ENCODE measurements around the gene MALSU1.
"Not testable (repeated sequence)": the region's sequence is repeated elsewhere in the genome, so short reads cannot be mapped to it uniquely, and the experiment has no call there.

Gene MALSU1

DNA sequence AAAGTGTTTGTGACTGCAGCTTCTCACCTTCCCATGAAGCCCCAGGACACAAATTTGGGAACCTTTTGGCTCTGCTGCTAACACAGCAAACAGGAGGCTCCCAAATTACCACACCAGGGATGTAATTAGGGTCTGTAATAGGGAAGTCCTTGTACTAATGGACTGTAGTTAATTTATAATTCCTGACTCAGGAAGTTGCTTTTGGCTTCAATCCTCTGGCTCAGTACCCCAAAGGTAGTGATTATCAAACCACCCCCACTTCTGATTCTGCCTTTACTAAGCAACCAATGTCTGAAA, 3.8 kb upstream of the MALSU1 start:
- no peak for TF ChIP-seq ZNF274 (IDR thresholded peaks at IDR 0.05; ENCODE audit: low read depth, low read length)
- H3K4me3 ChIP-seq (ENCODE audit: low read length): no peak overlapping the region

DNA sequence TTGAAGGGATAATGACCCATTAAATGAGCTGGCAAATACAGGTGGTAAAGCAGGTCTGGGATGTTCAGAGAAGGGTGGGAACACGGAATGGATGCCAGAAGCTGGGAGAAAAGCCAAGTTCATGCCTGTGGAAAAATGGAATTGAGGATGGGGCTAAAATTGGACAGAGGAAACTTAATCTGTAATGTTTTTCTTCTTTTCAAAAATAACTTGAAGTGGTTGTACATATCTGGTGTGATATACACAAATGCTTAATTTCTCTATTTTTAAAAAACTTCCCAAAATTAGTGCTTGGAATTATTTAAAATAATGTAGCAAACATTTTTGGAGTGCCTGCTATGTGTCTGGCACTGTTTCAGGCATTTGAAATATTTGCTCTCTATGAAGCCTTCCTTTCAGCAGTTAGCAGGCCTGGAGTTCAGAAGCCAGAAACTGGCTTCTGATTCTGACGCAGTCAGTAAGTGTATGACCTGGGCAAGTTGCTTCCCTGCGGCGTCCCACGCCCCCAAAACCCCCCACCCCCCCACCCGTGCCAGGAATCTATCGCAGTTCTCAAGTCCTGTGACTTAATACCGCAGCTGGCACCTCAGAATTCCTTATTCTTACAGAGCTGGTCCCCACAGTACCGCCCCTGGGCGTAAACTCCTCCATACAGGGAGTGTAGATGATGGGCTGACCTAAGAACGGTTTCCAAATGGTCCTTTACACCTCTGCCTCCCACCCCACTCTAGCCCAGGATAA, 828 bp upstream of the MALSU1 start:
- no peak for TF ChIP-seq ZNF274 (IDR thresholded peaks at IDR 0.05; ENCODE audit: low read depth, low read length)
- H3K4me3 ChIP-seq (ENCODE audit: low read length): no peak overlapping the region; the same call in 1 of the 2 replicates

DNA sequence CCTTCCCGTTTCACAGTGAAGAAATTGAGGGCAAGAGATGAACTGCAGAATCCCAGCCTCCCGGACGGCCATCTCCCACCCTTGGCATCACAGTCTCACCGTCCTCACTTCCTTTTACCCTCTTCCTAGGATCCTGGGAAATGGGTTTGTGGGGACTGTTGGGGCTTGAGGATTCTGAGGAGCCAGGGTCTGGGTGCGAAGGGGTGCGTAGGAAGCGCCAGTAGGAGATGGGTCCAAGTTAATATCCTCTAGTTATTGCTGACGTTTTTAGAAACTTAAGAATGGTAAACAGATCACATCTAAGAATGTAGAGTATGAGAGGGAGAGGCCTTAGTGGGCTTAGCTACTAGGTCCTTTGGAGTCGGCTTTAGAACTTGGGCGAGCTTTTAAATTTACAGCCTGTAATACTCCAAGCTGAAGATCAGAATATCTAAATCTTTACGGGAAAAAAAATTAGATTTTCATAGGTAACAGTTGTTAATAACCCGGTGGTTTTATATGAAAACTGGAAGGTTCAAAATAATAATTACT, 696 bp downstream of the MALSU1 start:
- no peak for TF ChIP-seq ZNF274 (IDR thresholded peaks at IDR 0.05; ENCODE audit: low read depth, low read length)
- H3K4me3 ChIP-seq (ENCODE audit: low read length): peak overlapping the region; percentile 74

DNA sequence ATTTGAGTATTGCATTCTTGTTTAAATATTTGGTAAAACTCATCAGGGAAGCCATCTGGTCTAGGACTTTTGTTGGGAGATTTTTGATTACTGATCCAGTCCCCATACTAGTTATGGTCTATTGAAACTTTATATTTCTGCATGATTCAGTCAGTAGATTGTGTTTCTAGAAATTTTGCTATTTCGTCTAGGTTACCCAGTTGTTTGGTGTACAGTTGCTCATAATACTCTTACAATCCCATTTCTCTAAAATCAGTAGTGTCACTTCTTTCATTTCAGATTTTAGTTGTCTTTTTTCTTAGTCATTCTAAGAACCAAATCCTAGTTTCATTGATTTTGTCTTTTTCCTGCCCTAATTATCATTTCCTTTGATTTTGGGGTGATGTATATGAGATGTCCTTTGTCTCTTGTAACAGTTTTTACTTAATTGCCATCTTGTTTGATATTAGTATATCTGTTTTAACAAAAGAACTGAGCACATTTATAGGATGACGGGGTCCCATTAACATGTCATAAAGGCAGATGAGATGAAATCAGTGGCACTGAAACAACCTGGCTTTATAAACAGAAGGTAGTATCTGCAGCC, 7.9 kb downstream of the MALSU1 start:
- no peak overlapping the region for H3K4me3 ChIP-seq (ENCODE audit: low read length)
- no peak for TF ChIP-seq ZNF274 (IDR thresholded peaks at IDR 0.05; ENCODE audit: low read depth, low read length)

DNA sequence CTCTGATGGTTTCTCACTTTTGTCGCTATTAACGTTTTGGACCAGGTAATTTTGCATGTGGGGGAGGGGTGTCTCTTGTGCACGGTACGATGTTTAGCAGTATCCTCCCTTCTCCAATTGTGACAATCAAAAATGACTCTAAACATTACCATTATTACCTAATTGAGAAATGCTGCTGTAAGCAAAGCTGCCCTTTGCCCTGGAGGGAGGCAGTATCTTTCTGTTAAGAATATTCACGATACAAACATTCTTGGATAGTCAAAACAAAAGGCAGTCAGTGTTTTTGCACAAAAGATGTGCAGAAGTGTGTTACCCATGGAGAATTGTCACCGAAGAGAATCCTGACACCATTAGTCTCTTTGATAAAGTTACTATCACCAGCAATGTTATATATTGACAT, 9.6 kb downstream of the MALSU1 start:
- no peak for TF ChIP-seq ZNF274 (IDR thresholded peaks at IDR 0.05; ENCODE audit: low read depth, low read length)
- H3K4me3 ChIP-seq (ENCODE audit: low read length): no peak overlapping the region

DNA sequence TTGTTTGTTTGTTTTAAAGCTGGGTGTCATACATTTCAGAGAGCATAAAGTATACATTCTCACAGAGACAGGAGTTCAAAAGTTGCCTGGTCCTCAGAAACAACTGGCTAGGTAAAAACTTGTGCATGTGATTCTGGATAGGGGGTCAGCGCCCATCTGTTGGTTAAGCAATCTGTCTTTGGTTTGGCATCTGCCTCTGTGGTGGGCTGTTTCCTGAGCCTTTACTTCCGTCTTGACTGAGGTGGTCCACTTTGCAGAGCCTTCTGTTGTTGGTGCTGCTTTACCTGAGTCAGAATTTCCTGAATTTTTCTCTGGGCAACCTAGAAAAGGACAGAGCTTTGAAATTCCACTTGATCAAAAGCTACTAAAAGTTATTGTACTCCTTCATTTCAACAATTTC, 13.0 kb downstream of the MALSU1 start:
- H3K4me3 ChIP-seq (ENCODE audit: low read length): not testable (repeated sequence)

DNA sequence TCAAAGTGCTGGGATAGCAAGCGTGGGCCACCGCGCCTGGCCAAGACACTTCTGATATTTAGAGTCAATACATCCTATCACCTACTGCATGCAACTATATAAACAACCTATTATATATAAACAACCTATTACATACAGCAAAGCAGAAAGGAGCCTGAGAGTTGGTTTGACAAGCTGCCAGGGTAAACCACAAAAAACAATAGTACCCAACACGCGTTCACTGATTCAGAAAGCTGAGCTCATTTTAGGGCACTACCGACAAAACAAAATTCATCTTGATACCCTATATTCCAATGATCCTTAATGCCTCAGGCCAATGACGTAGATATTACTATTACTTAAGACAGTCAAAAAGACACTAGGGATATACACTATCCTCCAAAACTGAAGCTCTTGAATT, 16.2 kb downstream of the MALSU1 start:
- H3K4me3 ChIP-seq (ENCODE audit: low read length): no peak overlapping the region
- no peak for TF ChIP-seq ZNF274 (IDR thresholded peaks at IDR 0.05; ENCODE audit: low read depth, low read length)

DNA sequence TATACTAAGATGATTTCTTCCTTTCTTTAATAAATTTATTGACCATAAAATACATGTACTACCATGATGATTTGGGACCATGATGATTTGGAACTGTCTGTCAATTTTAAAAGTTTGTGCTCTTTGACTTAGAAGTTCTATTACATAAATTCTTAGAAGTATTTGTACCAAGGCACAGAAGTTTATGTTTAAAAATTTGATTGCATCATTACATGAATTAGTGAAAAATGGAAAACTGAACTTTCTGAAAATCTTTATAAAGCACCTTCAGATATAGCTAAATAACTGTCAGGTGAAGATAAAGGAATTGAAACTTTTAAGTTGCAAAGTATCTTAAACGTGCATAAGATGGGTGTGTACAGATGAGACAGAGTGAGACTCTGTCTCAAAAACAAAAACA, 32.0 kb downstream of the MALSU1 start:
- H3K4me3 ChIP-seq (ENCODE audit: low read length): no peak overlapping the region
- no peak for TF ChIP-seq ZNF274 (IDR thresholded peaks at IDR 0.05; ENCODE audit: low read depth, low read length)

DNA sequence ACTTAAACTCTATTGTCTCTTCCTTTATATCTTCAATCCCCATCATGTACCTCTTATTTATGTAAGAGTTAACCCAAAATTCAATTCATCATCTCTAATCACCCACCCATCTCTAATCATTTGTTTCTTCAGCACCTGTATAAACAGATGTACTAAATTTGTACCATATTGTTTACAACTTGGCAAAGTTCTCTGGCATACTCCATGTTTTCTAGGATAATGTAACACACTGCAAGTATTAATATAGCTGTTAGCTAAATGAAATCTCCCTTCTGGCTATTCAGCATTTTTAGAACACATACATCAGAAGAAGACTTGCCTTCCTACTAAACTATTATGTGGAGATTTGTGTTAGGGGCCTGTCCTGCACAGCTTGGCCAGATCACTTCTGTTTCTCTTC, 33.1 kb downstream of the MALSU1 start:
- H3K4me3 ChIP-seq (ENCODE audit: low read length): no peak overlapping the region
- no peak for TF ChIP-seq ZNF274 (IDR thresholded peaks at IDR 0.05; ENCODE audit: low read depth, low read length)

DNA sequence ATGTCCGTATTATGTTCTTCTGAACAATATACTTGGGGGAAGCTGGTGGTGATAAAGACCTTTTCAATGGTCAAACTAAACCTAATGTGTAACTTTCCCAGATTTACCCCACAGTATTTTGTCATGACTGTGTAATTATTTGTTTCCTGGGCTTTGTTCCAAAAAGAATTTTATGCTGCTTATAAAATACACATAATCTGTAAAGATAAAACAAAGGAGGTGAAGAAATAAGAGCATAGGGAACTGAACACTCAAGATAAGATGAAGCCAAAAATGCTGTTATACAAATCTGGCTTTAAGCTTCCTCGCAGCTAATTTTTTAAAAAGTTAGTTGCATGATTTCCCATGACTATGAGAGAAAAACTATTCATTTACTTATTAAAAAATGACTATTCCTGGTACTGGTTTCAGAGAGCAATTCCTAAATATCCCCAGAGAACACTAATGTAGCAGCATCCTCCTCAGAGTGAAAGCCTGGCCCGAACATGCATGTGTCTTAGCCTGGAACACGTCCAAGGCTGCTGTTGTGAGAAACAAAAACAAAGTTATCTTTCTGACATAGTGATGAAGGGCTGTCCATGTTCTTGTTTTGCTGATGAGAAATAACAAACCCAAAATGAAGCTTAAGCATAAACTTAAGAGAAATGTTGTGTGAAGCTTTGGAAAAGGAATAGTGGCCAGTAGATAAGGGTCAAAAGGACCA, 33.9 kb downstream of the MALSU1 start:
- no peak for TF ChIP-seq ZNF274 (IDR thresholded peaks at IDR 0.05; ENCODE audit: low read depth, low read length)
- H3K4me3 ChIP-seq (ENCODE audit: low read length): no peak overlapping the region

DNA sequence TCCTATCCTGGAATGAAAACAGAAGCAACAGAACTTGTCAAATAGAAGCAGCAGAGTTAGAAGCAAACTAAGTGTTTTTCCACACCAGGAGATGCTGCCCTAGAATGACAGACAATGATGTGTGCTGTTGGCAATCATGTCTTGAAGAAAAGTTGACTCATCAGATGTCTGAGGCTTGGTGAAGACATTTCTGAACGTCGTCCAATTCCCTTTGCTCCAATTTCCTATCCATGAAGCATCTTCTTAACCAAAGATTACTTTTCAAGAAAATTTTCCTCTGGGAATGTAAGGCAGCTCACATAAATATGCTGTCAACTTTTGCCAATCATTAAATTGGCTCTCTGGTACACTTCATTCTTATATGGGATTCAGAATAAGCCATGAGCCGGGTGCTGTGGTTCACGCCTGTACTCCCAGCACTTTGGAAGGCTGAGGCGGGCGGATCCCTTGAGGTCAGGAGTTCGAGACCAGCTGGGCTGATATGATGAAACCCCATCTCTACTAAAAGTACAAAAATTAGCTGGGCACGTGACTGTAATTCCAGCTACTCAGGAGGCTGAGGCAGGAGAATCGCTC, 34.6 kb downstream of the MALSU1 start:
- no peak for TF ChIP-seq ZNF274 (IDR thresholded peaks at IDR 0.05; ENCODE audit: low read depth, low read length)

DNA sequence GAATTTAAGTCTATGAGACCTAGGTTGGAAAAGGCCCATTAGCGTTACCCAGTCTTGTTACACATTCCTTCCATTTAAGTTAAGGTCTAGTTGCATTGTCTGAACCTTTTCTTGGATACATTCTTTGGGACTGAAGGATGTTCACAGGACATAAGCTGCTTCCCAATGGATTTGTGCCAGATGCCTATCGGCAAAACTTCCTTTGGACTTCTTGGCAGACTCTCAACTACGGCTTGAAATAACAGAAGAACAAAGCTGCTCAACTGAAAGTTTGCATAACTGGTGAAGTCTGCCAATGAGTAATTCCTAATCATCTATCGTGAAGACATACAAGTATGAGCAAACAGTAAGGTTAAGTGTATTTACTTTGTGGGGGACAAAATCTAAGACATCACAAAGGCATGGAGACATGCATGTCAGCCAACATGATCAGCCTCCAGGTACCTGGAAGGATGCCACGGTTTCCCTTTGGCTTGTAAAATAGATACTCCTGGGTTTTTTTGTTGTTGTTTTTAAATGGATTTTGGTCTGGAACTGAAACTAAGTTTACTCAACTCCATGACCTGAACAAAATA, 35.4 kb downstream of the MALSU1 start:
- H3K4me3 ChIP-seq (ENCODE audit: low read length): no peak overlapping the region
- TF ChIP-seq ZNF274 (IDR thresholded peaks at IDR 0.05; ENCODE audit: low read depth, low read length): no peak

More for the DNA sequence above, 34.6 kb downstream of the MALSU1 start:
- no peak overlapping the region for H3K4me3 ChIP-seq (ENCODE audit: low read length)

DNA sequence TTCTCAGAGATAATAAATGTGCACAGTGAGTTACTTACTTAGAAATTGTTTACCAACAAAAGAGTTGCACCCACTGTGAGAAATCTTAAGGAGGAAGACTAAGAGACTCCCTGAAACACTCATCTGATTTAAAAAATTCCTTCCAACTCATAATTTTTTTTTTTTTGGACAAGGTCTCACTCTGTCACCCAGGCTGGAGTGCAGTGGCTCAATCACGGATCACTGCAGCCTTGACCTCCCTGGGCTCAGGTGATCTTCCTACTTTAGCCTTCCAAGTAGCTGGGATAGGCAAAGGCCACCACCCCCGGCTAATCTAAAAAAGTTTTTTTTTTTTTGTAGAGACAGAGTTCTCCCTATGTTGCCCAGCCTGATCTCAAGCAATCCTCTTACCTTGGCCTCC, 36.0 kb downstream of the MALSU1 start:
- no peak overlapping the region for H3K4me3 ChIP-seq (ENCODE audit: low read length)
- TF ChIP-seq ZNF274 (IDR thresholded peaks at IDR 0.05; ENCODE audit: low read depth, low read length): no peak

DNA sequence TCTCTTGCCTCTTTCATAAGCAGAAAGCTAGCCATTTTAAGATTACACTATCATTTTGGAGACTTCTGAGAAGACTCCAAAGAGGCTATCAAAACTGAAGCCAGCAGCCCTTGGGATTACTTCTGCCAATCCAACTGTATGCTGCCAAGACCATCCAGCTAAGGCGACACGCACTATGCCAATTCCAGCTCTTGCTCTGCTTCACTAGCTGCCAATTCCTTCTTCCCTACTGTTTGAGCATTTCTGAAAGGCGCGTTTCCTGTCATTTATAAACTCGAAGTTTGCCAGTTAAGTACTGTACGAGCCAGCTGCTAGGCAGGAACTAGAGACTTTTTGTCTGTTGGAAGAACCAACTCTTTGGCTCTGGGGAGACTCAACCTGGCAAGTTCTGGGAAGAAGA, 36.5 kb downstream of the MALSU1 start:
- no peak for TF ChIP-seq ZNF274 (IDR thresholded peaks at IDR 0.05; ENCODE audit: low read depth, low read length)
- H3K4me3 ChIP-seq (ENCODE audit: low read length): no peak overlapping the region
